HUES48 (cell line): Measurements from ENCODE around the gene ARMH2.
"Not testable (repeated sequence)": the region's sequence is repeated elsewhere in the genome, so short reads cannot be mapped to it uniquely, and the experiment has no call there.

ENCODE experiments used
- H3K27ac ChIP-seq: one replicate; pipeline ENCODE4 v1.7.0; 2013; ENCODE audit warnings: low read depth, low read length, inconsistent platforms
- H3K27me3 ChIP-seq: 2 replicates; pipeline ENCODE4 v1.6.1; 2013; ENCODE audit warnings: mild to moderate bottlenecking, low read length; ENCODE audit not compliant: control insufficient read depth, insufficient read depth
- H3K36me3 ChIP-seq: 2 replicates; pipeline ENCODE4 v1.6.1; 2013; ENCODE audit warnings: low read length; ENCODE audit not compliant: control insufficient read depth, insufficient read depth
- H3K4me1 ChIP-seq: 2 replicates; pipeline ENCODE4 v1.6.1; 2013; ENCODE audit warnings: mild to moderate bottlenecking, low read length; ENCODE audit not compliant: control insufficient read depth, insufficient read depth
- H3K4me3 ChIP-seq: 2 replicates; pipeline ENCODE4 v1.5.1; 2013; ENCODE audit warnings: mild to moderate bottlenecking, low read depth, low read length
- H3K9ac ChIP-seq: 2 replicates; pipeline ENCODE4 v1.6.1; 2013; ENCODE audit warnings: mild to moderate bottlenecking, low read depth, low read length, moderate library complexity
- H3K9me3 ChIP-seq: 2 replicates; pipeline ENCODE4 v1.6.1; 2013; ENCODE audit warnings: low read length; ENCODE audit not compliant: control insufficient read depth, insufficient read depth

Gene ARMH2

GRCh38 chr6:24779416-24780016 lies 19.2 kb downstream of the ARMH2 start:
- Histone ChIP-seq H3K4me3 (no peak overlapping the region), H3K4me1 (peaks cover 12% of the 10 kb centered on the region), H3K27ac (no peak overlapping the region), H3K36me3 (peaks cover 82% of the 10 kb centered on the region), H3K27me3 (no peaks in the 10 kb centered on the region), H3K9ac (no peak overlapping the region), H3K9me3 (no peaks in the 10 kb centered on the region)

- H3K9ac ChIP-seq, result no peak overlapping the region
- no peak overlapping the region for H3K4me3 ChIP-seq
- H3K27me3 ChIP-seq, result no peaks in the 10 kb centered on the region
- H3K9me3 ChIP-seq, result no peaks in the 10 kb centered on the region
- H3K27ac ChIP-seq, result no peak overlapping the region
- H3K4me1 ChIP-seq, result peaks cover 15% of the 10 kb centered on the region
- H3K36me3 ChIP-seq, result peaks cover 76% of the 10 kb centered on the region
These were observed 19.8 kb downstream of the ARMH2 start for GRCh38 chr6:24778878-24779277.

- Histone ChIP-seq H3K4me3 (no peak overlapping the region), H3K27me3 (no peaks in the 10 kb centered on the region), H3K4me1 (peaks cover 15% of the 10 kb centered on the region), H3K9ac (no peak overlapping the region), H3K36me3 (peaks cover 68% of the 10 kb centered on the region), H3K27ac (no peak overlapping the region), H3K9me3 (no peaks in the 10 kb centered on the region)
These were observed 20.6 kb downstream of the ARMH2 start for GRCh38 chr6:24778121-24778520.

GRCh38 chr6:24777227-24777626 lies 21.5 kb downstream of the ARMH2 start:
- Histone ChIP-seq H3K4me3 (peak overlapping the region; percentile 93), H3K27me3 (no peaks in the 10 kb centered on the region), H3K27ac (no peak overlapping the region), H3K9me3 (no peaks in the 10 kb centered on the region), H3K9ac (no peak overlapping the region), H3K4me1 (peaks cover 15% of the 10 kb centered on the region), H3K36me3 (peaks cover 59% of the 10 kb centered on the region)

- H3K9ac ChIP-seq, result peak overlapping the region; percentile 43
- H3K9me3 ChIP-seq, result no peaks in the 10 kb centered on the region
- peaks cover 43% of the 10 kb centered on the region for H3K36me3 ChIP-seq
- peak overlapping the region; percentile 93 for H3K4me3 ChIP-seq
- peaks cover 15% of the 10 kb centered on the region for H3K4me1 ChIP-seq
- H3K27ac ChIP-seq, result peak overlapping the region; percentile 100
- no peaks in the 10 kb centered on the region for H3K27me3 ChIP-seq
These were observed 23.1 kb downstream of the ARMH2 start for GRCh38 chr6:24775520-24776058.

- H3K36me3 ChIP-seq, result peaks cover 36% of the 10 kb centered on the region
- no peaks in the 10 kb centered on the region for H3K27me3 ChIP-seq
- H3K9me3 ChIP-seq, result no peaks in the 10 kb centered on the region
- peak within 1 kb of the TSS; percentile 93 for H3K4me3 ChIP-seq
- peak within 1 kb of the TSS; percentile 97 for H3K9ac ChIP-seq
- H3K4me1 ChIP-seq, result peaks cover 15% of the 10 kb centered on the region
- H3K27ac ChIP-seq, result peak within 1 kb of the TSS; percentile 100
These were observed 23.8 kb downstream of the ARMH2 start, which contains the start of gene GMNN for GRCh38 chr6:24774696-24775519. Gene GMNN (plus strand): TSS chr6:24774937. CDS start chr6:24777247, 2,310 bp downstream.

GRCh38 chr6:24768361-24768760 lies 30.4 kb downstream of the ARMH2 start:
- Histone ChIP-seq H3K27me3 (no peaks in the 10 kb centered on the region), H3K9me3 (no peaks in the 10 kb centered on the region), H3K27ac (no peak overlapping the region), H3K36me3 (no peaks in the 10 kb centered on the region), H3K9ac (no peak overlapping the region), H3K4me3 (no peak overlapping the region), H3K4me1 (no peaks in the 10 kb centered on the region)

GRCh38 chr6:24766680-24767462 lies 31.8 kb downstream of the ARMH2 start:
- no peak overlapping the region for H3K4me3 ChIP-seq
- no peak overlapping the region for H3K27ac ChIP-seq
- no peaks in the 10 kb centered on the region for H3K9me3 ChIP-seq
- H3K36me3 ChIP-seq, result no peaks in the 10 kb centered on the region
- H3K9ac ChIP-seq, result no peak overlapping the region
- H3K4me1 ChIP-seq, result no peaks in the 10 kb centered on the region
- H3K27me3 ChIP-seq, result no peaks in the 10 kb centered on the region

DNA sequence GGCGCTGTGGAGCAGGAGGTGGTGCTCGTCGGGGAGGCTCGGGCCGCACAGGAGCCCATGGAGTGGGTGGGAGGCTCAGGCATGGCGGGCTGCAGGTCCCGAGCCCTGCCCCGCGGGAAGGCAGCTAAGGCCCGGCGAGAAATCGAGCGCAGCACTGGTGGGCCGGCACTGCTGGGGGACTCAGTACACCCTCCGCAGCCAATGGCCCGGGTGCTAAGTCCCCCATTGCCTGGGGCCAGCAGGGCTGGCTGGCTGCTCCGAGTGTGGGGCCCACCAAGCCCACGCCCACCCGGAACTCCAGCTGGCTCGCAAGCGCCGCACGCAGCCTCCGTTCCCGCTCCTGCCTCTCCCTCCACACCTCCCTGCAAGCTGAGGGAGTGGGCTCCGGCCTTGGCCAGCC lies 32.7 kb downstream of the ARMH2 start:
- not testable (repeated sequence) for H3K9ac ChIP-seq, H3K27ac ChIP-seq, H3K4me3 ChIP-seq, H3K27me3 ChIP-seq, H3K36me3 ChIP-seq, H3K4me1 ChIP-seq, H3K9me3 ChIP-seq

GRCh38 chr6:24764833-24765828 lies 33.6 kb downstream of the ARMH2 start:
- H3K27me3 ChIP-seq, H3K36me3 ChIP-seq, H3K4me1 ChIP-seq, H3K9me3 ChIP-seq, H3K4me3 ChIP-seq, H3K27ac ChIP-seq, H3K9ac ChIP-seq: not testable (repeated sequence)
